Measurements from ENCODE around the gene SKIDA1. TPM values are rescaled to one million over a fixed set of nuclear protein-coding genes. Genes with fewer than 3 reads are reported as not detected.
"Not testable (repeated sequence)": the region's sequence is repeated elsewhere in the genome, so short reads cannot be mapped to it uniquely, and the experiment has no call there.

Gene SKIDA1
- total RNA-seq, result under 1 TPM; 0.25 to 0.38 TPM

DNA sequence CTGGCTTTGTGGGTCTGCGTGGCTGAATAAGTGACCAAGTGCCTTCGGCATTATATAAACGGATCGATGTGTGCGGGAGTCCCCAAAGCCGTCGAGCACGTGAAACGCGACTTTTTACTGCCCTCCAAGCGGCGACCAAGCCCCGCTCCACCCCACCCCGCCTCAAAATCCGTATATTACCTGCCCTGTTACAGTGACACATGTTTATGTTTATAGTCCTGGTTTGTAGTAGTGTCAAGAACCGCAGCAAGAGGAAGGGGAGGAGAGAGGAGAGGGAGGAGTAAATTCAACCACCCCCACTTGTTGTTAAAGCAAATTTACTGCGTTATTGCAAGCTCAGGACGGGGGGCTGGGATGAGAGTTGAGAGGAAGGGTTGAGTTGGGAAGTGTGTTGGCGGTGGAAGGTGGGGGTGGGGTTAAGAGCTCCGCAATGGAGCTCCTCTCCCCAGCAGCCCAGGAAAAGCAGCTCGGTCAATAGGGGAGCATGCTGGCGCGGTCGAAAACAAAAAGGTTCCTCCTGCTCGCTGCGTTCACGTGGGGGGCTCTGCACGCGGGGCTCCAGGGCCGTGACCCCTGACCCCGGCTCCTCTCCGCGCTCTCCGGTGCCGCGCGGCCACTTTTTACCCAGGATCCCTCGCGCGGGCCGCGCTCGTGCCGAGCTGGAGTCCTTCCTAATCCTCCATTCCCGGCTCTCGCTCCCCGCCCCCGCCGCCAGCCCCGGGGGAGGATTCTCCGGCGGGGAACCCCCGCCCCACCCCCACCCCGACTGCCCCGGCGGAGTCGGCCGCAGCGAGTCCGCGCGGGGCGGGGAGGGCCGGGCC, at the start of gene SKIDA1:
SKIDA1 (minus strand) TSS at position 316 of the 821 bp plus-strand sequence. CDS start 7,860 bp downstream, outside the sequence.
- peaks cover 33% of the 10 kb centered on the region for H3K27me3 Mint-ChIP-seq
- peak; percentile 68 for DNase-seq
- H3K36me3 Mint-ChIP-seq (ENCODE audit: low read depth), result no peaks in the 10 kb centered on the region
- H3K27ac Mint-ChIP-seq, result peak within 1 kb of the TSS; percentile 88
- H3K9me3 Mint-ChIP-seq, result no peaks in the 10 kb centered on the region
- CTCF ChIA-PET, result interaction anchor here (0.6 to 1.1 kb wide), 2 partner anchors 29 to 147 kb away, joined by 4 to 7 read pairs; no protein-coding TSS in a partner anchor
- POLR2A ChIA-PET, result interaction anchor here (0.7 to 2.8 kb wide), 6 partner anchors 8 to 911 kb away, joined by 3 to 17 read pairs (median 6); partner anchors contain the start of genes DNAJC1 and MLLT10
- peak within 1 kb of the TSS; percentile 83 for H3K4me3 Mint-ChIP-seq
- peaks cover 34% of the 10 kb centered on the region for H3K4me1 Mint-ChIP-seq

GRCh38 chr10:21574514-21574913, 49.0 kb upstream of the SKIDA1 start:
- DNase-seq, POLR2A ChIA-PET, H3K9me3 Mint-ChIP-seq, CTCF ChIA-PET, H3K4me3 Mint-ChIP-seq, H3K27me3 Mint-ChIP-seq, H3K27ac Mint-ChIP-seq: not testable (repeated sequence)
- Mint-ChIP-seq H3K36me3 (ENCODE audit: low read depth) (peaks cover 46% of the 10 kb centered on the region), H3K4me1 (peaks cover 28% of the 10 kb centered on the region)

DNA sequence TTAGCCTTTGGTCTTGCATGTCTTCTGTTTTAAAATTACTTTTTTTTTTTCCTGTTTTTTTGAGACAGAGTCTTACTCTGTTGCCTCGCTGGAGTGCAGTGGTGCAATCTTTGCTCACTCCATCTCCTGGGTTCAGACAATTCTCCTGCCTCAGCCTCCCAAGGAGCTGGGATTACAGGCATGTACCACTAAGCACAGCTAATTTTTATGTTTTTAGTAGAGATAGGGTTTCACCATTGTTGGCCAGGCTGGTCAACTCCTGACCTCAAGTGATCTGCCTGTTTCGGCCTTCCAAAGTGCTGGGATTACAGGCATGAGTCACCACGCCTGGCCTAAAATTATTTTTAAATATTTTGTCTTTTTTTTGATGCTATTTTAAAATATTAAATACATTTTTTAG, 47.1 kb upstream of the SKIDA1 start:
- H3K27ac Mint-ChIP-seq, result no peak overlapping the region
- POLR2A ChIA-PET, result no interaction called here

DNA sequence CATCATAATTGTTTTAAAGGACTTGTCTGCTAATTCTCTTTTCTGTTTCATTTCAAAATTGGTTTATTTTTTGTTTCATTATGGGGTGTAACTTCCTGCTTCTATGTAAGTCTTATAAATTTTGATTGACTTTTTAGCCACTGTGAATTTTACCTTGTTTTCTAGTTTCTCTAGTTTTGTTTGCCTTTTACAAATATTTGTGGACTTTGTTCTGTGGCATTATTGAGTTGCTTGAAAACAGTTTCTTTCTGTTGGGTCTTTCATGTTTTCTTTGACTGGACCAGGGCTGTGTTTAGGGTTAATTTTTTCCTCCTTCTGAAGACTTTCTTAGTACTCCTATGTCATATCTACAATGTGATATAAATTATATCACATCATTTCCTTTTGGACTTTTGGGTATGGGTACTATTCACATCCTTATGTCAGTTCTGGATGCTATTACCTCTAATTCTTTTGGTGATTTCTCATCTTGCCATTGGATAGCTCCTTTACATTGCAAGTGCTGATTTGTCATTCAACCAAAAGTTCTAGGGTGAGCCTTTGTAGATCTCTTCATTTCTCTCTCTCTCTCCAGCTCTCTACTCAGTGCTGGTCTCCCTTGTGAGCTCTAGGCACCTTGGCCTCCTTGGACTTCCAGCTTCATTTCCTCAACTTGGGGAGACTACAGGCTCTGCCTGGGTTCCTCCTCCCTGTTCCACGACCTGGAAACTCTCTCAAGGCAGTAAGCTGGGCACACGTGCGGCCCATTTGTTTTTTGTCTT, 45.5 kb upstream of the SKIDA1 start:
- H3K4me3 Mint-ChIP-seq, result no peak overlapping the region
- no peaks in the 10 kb centered on the region for H3K27me3 Mint-ChIP-seq
- CTCF ChIA-PET, result no interaction called here
- POLR2A ChIA-PET, result no interaction called here
- peaks cover 56% of the 10 kb centered on the region for H3K36me3 Mint-ChIP-seq (ENCODE audit: low read depth)
- H3K9me3 Mint-ChIP-seq, result no peaks in the 10 kb centered on the region
- DNase-seq, result no peak
- peaks cover 31% of the 10 kb centered on the region for H3K4me1 Mint-ChIP-seq
- no peak overlapping the region for H3K27ac Mint-ChIP-seq

More for the DNA sequence above, 47.1 kb upstream of the SKIDA1 start:
- Mint-ChIP-seq H3K4me3 (no peak overlapping the region), H3K27me3 (no peaks in the 10 kb centered on the region), H3K36me3 (ENCODE audit: low read depth) (peaks cover 51% of the 10 kb centered on the region), H3K9me3 (no peaks in the 10 kb centered on the region), H3K4me1 (peaks cover 25% of the 10 kb centered on the region)
- no peak for DNase-seq
- CTCF ChIA-PET, result no interaction called here

DNA sequence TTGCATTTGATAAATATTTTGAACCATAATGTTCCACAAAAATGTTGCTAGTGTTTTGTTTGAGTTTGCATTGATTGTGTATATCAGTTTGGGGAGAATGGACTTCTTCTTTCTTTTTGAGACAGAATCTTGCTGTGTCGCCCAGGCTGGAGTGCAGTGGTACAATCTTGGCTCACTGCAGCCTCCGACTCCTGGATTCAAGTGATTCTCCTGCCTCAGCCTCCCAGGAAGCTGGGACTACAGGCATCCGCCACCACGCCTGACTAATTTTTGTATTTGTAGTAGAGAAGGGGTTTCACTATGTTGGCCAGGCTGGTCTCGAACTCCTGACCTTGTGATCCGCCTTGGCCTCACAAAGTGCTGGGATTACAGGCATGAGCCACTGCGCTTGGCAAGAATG, 33.5 kb upstream of the SKIDA1 start:
- H3K4me1 Mint-ChIP-seq, H3K9me3 Mint-ChIP-seq, CTCF ChIA-PET, DNase-seq, POLR2A ChIA-PET, H3K27me3 Mint-ChIP-seq, H3K27ac Mint-ChIP-seq, H3K4me3 Mint-ChIP-seq: not testable (repeated sequence)
- H3K36me3 Mint-ChIP-seq (ENCODE audit: low read depth), result peaks cover 52% of the 10 kb centered on the region

DNA sequence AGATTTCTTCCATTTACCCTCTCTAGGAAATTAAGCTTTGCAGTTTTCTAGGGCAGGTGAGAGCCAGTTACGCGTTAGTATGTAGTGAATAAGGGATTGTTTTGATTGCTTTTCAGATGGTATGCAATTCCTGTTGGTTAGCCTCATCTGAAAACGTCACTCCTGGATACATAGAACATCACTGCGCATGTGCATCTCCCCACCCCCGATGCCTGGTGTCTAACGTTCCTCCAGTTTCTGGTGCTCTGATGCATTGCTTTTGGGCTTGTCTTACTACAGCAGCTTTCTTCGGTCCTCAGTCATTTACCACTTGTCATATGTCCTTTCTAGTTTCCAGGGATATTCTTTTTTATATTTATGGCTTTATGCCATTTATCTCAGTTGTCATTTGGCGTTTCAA, 31.0 kb upstream of the SKIDA1 start:
- no peaks in the 10 kb centered on the region for H3K9me3 Mint-ChIP-seq
- H3K27ac Mint-ChIP-seq, result no peak overlapping the region
- peaks cover 5% of the 10 kb centered on the region for H3K4me1 Mint-ChIP-seq
- ChIA-PET POLR2A (no interaction called here), CTCF (no interaction called here)
- H3K36me3 Mint-ChIP-seq (ENCODE audit: low read depth), result peaks cover 61% of the 10 kb centered on the region
- DNase-seq, result no peak
- no peaks in the 10 kb centered on the region for H3K27me3 Mint-ChIP-seq
- no peak overlapping the region for H3K4me3 Mint-ChIP-seq

DNA sequence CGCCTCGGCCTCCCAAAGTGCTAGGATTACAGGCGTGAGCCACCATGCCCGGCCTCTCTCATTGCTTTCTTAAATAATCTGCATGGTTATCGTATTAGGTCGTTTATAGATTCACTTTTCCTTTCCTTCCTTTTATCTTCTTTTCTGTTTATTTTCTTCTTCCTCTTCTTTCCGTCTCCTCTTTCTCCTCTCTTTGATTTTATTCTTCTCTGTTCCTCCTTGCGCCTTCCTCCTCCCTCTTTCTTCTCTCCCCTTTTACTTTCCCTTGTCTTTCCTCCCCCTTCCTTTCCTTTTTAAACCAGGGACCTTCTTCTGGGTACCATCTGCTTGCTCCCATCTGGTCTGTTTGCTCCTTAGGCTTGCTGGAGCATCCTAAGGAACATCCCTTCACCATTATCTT, 27.2 kb upstream of the SKIDA1 start:
- H3K9me3 Mint-ChIP-seq, result no peaks in the 10 kb centered on the region
- H3K27me3 Mint-ChIP-seq, result no peaks in the 10 kb centered on the region
- no peak for DNase-seq
- no peak overlapping the region for H3K27ac Mint-ChIP-seq
- no peak overlapping the region for H3K4me3 Mint-ChIP-seq
- POLR2A ChIA-PET, result no interaction called here
- peaks cover 9% of the 10 kb centered on the region for H3K4me1 Mint-ChIP-seq
- peaks cover 62% of the 10 kb centered on the region for H3K36me3 Mint-ChIP-seq (ENCODE audit: low read depth)
- CTCF ChIA-PET, result no interaction called here

GRCh38 chr10:21547246-21547645, 21.8 kb upstream of the SKIDA1 start:
- H3K36me3 Mint-ChIP-seq (ENCODE audit: low read depth), result peaks cover 64% of the 10 kb centered on the region
- no peaks in the 10 kb centered on the region for H3K9me3 Mint-ChIP-seq
- H3K27ac Mint-ChIP-seq, result no peak overlapping the region
- CTCF ChIA-PET, result interaction anchor here (1.2 kb wide), 1 partner anchor 1442 kb away, joined by 5 read pairs; no protein-coding TSS in a partner anchor
- no peak for DNase-seq
- H3K27me3 Mint-ChIP-seq, result no peaks in the 10 kb centered on the region
- POLR2A ChIA-PET, result no interaction called here
- H3K4me3 Mint-ChIP-seq, result no peak overlapping the region
- peaks cover 6% of the 10 kb centered on the region for H3K4me1 Mint-ChIP-seq

- H3K27me3 Mint-ChIP-seq, POLR2A ChIA-PET: not testable (repeated sequence)
These were observed 15.2 kb upstream of the SKIDA1 start for GRCh38 chr10:21540701-21541100.

DNA sequence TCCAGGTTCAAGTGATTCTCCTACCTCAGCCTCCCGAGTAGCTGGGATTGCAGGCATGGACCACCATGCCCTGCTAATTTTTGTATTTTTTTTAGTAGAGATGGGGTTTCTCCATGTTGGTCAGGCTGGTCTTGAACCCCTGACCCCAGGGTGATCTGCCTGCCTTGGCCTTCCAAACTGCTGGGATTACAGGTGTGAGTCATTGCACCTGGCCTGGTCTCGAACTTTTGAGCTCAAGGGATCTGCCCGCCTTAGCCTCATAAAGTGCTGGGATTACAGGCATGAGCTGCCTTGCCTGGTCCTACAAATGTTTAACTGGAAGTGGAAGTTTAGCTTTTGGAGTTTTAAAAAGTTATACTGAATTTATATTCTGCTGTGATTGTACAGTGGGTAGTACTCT, 11.4 kb upstream of the SKIDA1 start:
- no peaks in the 10 kb centered on the region for H3K27me3 Mint-ChIP-seq
- H3K36me3 Mint-ChIP-seq (ENCODE audit: low read depth), result peaks cover 37% of the 10 kb centered on the region
- ChIA-PET CTCF (interaction anchor here (1.1 to 1.3 kb wide), 3 partner anchors 19 to 1036 kb away, joined by 3 to 5 read pairs (median 4); no protein-coding TSS in a partner anchor), POLR2A (interaction anchor here (1.1 to 1.2 kb wide), 2 partner anchors 9 to 95 kb away, joined by 3 read pairs; no protein-coding TSS in a partner anchor)
- no peak overlapping the region for H3K4me3 Mint-ChIP-seq
- H3K4me1 Mint-ChIP-seq, result peaks cover 25% of the 10 kb centered on the region
- no peaks in the 10 kb centered on the region for H3K9me3 Mint-ChIP-seq
- no peak for DNase-seq
- H3K27ac Mint-ChIP-seq, result no peak overlapping the region

More at GRCh38 chr10:21540701-21541100, 15.2 kb upstream of the SKIDA1 start:
- H3K9me3 Mint-ChIP-seq, H3K4me1 Mint-ChIP-seq, H3K27ac Mint-ChIP-seq, CTCF ChIA-PET, H3K4me3 Mint-ChIP-seq, DNase-seq: not testable (repeated sequence)
- peaks cover 66% of the 10 kb centered on the region for H3K36me3 Mint-ChIP-seq (ENCODE audit: low read depth)

DNA sequence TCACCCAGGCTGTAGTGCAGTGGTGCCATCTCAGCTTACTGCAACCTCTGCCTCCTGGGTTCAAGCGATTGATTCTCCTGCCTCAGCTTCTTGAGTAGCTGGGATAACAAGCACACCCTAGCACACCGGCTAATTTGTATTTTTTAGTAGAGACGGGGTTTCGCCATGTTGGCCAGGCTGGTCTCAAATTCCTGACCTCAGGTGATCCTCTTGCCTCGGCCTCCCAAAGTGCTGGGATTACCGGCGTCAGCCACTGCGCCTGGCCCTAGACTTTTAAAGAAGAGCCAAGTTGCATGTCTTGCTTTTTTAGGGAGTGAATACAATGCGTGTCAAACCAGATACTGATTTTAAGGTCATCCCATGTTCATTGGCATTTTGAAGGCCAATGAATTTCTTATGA, 10.5 kb upstream of the SKIDA1 start:
- H3K27ac Mint-ChIP-seq, DNase-seq, POLR2A ChIA-PET, H3K27me3 Mint-ChIP-seq, CTCF ChIA-PET, H3K9me3 Mint-ChIP-seq: not testable (repeated sequence)
- Mint-ChIP-seq H3K4me1 (peaks cover 25% of the 10 kb centered on the region), H3K36me3 (ENCODE audit: low read depth) (peaks cover 28% of the 10 kb centered on the region), H3K4me3 (peak overlapping the region; percentile 65)

DNA sequence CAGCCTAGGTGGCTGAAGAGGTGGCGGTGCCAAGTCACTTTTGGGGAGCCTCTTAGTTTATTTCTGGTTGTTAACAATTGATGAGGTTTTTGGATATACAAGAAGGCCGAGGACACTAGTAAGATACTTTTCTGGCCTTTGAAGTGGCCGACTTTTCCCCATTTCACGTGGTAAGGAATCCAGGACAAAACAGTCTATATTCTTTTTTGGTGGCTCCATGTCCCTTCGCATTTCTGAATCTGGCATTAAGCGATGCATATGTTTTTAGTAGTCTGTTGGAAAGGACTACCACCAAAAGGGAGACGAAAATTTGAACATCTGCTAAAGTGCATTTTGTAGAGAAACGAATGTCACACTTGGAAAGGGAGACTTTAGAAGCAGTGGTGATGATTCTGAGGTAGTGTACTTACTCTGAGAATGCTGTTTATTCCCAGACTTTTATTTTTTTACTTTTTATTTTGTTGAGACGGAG, 10.0 kb upstream of the SKIDA1 start:
- H3K4me3 Mint-ChIP-seq, result peak overlapping the region; percentile 65
- no peak for DNase-seq
- peaks cover 25% of the 10 kb centered on the region for H3K36me3 Mint-ChIP-seq (ENCODE audit: low read depth)
- H3K4me1 Mint-ChIP-seq, result peaks cover 25% of the 10 kb centered on the region
- H3K9me3 Mint-ChIP-seq, result no peaks in the 10 kb centered on the region
- POLR2A ChIA-PET, result no interaction called here
- CTCF ChIA-PET, result no interaction called here
- H3K27ac Mint-ChIP-seq, result peak overlapping the region; percentile 64
- no peaks in the 10 kb centered on the region for H3K27me3 Mint-ChIP-seq

All from activated CD4-positive, alpha-beta memory T cell treated with anti-CD3 and anti-CD28 coated beads, Interleukin-2, amount 10 ng/mL, durations not matched to agents 7 days and 5 days (primary cell).